ENCODE measurements around the gene POLR3B. TPM values are rescaled to one million over a fixed set of nuclear protein-coding genes. Genes with fewer than 3 reads are reported as not detected.

POLR3B gene
- total and polyA plus RNA-seq, 2 of the 8 experiments (the other 6 are each of a cell fraction or from before 2014, with no cell fraction given), result 5.0 to 13.2 TPM

GRCh38 chr12:106499628-106500027 lies 142.1 kb downstream of the POLR3B start (continued):
- TF ChIP-seq, protein P1, sequence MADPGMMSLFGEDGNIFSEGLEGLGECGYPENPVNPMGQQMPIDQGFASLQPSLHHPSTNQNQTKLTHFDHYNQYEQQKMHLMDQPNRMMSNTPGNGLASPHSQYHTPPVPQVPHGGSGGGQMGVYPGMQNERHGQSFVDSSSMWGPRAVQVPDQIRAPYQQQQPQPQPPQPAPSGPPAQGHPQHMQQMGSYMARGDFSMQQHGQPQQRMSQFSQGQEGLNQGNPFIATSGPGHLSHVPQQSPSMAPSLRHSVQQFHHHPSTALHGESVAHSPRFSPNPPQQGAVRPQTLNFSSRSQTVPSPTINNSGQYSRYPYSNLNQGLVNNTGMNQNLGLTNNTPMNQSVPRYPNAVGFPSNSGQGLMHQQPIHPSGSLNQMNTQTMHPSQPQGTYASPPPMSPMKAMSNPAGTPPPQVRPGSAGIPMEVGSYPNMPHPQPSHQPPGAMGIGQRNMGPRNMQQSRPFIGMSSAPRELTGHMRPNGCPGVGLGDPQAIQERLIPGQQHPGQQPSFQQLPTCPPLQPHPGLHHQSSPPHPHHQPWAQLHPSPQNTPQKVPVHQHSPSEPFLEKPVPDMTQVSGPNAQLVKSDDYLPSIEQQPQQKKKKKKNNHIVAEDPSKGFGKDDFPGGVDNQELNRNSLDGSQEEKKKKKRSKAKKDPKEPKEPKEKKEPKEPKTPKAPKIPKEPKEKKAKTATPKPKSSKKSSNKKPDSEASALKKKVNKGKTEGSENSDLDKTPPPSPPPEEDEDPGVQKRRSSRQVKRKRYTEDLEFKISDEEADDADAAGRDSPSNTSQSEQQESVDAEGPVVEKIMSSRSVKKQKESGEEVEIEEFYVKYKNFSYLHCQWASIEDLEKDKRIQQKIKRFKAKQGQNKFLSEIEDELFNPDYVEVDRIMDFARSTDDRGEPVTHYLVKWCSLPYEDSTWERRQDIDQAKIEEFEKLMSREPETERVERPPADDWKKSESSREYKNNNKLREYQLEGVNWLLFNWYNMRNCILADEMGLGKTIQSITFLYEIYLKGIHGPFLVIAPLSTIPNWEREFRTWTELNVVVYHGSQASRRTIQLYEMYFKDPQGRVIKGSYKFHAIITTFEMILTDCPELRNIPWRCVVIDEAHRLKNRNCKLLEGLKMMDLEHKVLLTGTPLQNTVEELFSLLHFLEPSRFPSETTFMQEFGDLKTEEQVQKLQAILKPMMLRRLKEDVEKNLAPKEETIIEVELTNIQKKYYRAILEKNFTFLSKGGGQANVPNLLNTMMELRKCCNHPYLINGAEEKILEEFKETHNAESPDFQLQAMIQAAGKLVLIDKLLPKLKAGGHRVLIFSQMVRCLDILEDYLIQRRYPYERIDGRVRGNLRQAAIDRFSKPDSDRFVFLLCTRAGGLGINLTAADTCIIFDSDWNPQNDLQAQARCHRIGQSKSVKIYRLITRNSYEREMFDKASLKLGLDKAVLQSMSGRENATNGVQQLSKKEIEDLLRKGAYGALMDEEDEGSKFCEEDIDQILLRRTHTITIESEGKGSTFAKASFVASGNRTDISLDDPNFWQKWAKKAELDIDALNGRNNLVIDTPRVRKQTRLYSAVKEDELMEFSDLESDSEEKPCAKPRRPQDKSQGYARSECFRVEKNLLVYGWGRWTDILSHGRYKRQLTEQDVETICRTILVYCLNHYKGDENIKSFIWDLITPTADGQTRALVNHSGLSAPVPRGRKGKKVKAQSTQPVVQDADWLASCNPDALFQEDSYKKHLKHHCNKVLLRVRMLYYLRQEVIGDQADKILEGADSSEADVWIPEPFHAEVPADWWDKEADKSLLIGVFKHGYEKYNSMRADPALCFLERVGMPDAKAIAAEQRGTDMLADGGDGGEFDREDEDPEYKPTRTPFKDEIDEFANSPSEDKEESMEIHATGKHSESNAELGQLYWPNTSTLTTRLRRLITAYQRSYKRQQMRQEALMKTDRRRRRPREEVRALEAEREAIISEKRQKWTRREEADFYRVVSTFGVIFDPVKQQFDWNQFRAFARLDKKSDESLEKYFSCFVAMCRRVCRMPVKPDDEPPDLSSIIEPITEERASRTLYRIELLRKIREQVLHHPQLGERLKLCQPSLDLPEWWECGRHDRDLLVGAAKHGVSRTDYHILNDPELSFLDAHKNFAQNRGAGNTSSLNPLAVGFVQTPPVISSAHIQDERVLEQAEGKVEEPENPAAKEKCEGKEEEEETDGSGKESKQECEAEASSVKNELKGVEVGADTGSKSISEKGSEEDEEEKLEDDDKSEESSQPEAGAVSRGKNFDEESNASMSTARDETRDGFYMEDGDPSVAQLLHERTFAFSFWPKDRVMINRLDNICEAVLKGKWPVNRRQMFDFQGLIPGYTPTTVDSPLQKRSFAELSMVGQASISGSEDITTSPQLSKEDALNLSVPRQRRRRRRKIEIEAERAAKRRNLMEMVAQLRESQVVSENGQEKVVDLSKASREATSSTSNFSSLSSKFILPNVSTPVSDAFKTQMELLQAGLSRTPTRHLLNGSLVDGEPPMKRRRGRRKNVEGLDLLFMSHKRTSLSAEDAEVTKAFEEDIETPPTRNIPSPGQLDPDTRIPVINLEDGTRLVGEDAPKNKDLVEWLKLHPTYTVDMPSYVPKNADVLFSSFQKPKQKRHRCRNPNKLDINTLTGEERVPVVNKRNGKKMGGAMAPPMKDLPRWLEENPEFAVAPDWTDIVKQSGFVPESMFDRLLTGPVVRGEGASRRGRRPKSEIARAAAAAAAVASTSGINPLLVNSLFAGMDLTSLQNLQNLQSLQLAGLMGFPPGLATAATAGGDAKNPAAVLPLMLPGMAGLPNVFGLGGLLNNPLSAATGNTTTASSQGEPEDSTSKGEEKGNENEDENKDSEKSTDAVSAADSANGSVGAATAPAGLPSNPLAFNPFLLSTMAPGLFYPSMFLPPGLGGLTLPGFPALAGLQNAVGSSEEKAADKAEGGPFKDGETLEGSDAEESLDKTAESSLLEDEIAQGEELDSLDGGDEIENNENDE (IDR thresholded peaks at IDR 0.05; ENCODE audit: insufficient replicate concordance, low read length), result no peak
- TF ChIP-seq TAF1 (IDR thresholded peaks at IDR 0.05; ENCODE audit: low read depth, low read length) (no peak), JUND (IDR thresholded peaks at IDR 0.05; ENCODE audit: low read length) (no peak), GABPA (IDR thresholded peaks at IDR 0.05; ENCODE audit: borderline replicate concordance, insufficient read depth, low read length) (no peak), CTCF (IDR thresholded peaks at IDR 0.05; ENCODE audit: control extremely low read depth in 1 of 3, insufficient read depth in 1 of 3, low read depth in 1 of 3, low read length in 3 of 3) (no peak), GTF2F1 (IDR thresholded peaks at IDR 0.05; ENCODE audit: borderline replicate concordance, low read depth, low read length) (no peak)

Data from H1 (cell line).